Pericardium fibroblast (primary cell): ENCODE results near the gene RNU1-2. TPM values are rescaled to one million over a fixed set of nuclear protein-coding genes. Genes with fewer than 3 reads are reported as not detected.

Source experiments
- total RNA-seq: library from RNA; depleted of rRNA; stranded (reverse); fragments of >200 nt; gene quantifications from 2 replicates; pipeline ENCODE4 v1.2.3, GENCODE V29; 2015

Gene RNU1-2
- under 0.01 TPM in 2 replicates for total RNA-seq

GRCh38 chr1:16895598-16896315 is at the start of gene RNU1-2:
Gene RNU1-2 (plus strand): TSS chr1:16895980.

GRCh38 chr1:16921391-16922185 is 25.8 kb downstream of the RNU1-2 start, which contains the start of gene CROCC:
Gene CROCC (plus strand): TSS chr1:16921931. CDS start chr1:16922019, 88 bp downstream.

Other genes with a start within 250 kb of the RNU1-2 start
- under 0.01 TPM in 2 replicates for gene RNU1-3, start 229.0 kb upstream of the RNU1-2 start, total RNA-seq
- gene RNU1-4, start 155.5 kb upstream of the RNU1-2 start, total RNA-seq = under 0.01 TPM in 2 replicates
- gene CROCC, start 26.0 kb downstream of the RNU1-2 start, total RNA-seq = 14.2 and 15.8 TPM in 2 replicates
- 118 and 137 TPM in 2 replicates for gene MFAP2, start 84.6 kb downstream of the RNU1-2 start, total RNA-seq
- gene ATP13A2, start 115.9 kb downstream of the RNU1-2 start, total RNA-seq = 26.8 and 40.1 TPM in 2 replicates
- gene SDHB, start 158.1 kb downstream of the RNU1-2 start, total RNA-seq = 67.0 and 88.7 TPM in 2 replicates
- 0.12 TPM in 1 of 2 replicates, not detected in the other for gene PADI2, start 223.5 kb downstream of the RNU1-2 start, total RNA-seq